GOT3 (cell line): Measurements from ENCODE around the gene MORN1.

ENCODE experiments used
- DNase-seq: peaks from one replicate; lab custom pipeline; 2025; ENCODE audit warnings: mixed read lengths; lab: John Stamatoyannopoulos, UW

MORN1 gene

GRCh38 chr1:2289607-2290006 lies 101.7 kb downstream of the MORN1 start:
- DNase-seq = no peak

DNA sequence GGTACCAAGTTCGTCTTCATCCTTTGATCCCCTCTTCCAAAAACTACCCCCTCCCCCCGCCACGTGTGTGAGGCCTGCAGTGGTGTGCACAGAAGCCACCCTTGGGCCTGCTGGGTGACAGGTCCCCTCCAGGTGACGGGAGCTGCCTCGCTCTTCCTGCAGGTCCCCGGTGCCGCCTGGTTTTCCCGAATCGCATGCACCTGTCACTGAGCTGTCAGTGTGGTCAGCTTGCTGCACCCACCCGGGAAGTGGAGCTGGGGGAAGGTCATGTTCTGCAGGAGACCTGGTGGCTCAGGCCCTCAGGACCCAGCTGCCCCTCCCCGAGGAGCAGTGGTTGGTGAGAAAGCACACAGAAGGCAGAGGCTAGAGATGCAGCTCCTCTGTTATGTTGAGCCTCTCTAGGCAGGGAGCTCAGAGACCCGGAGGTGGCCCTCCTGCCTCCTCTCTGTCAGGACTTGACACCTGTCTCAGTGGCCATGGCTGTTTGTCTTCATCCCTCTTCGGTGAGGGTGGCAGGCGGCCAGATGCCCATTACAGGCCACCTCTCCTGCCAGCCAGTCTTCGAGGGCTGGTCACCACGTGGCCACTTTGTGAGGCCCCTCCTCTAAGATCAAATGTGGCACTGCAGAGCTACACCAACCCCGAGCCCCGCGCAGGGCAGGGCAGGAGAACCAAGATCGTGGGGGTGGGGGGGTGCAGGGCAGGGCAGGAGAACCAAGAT lies 102.4 kb downstream of the MORN1 start:
- DNase-seq = no peak

- no peak for DNase-seq
These were observed 103.0 kb downstream of the MORN1 start for GRCh38 chr1:2288311-2288710.

GRCh38 chr1:2287649-2288048 lies 103.7 kb downstream of the MORN1 start:
- no peak for DNase-seq

DNA sequence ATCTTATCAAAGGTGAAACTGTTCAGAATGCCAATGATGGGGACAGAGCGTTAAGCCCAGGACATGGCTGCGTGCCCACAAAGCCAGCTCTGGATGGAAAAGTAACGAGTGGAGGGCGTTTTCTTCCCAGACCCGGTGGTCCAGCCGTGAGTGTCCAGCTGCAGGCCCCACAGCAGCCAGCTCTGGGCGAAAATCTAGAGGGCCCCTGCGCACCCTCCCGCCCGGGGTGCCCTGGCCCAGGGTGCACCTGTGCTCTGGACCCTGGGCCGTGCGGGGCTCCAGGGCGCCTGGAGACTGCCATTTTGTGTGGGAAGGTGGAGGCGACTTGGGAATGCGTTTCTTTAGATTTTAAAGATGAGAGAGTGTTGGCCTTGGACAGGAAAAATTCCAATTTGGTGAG lies 104.4 kb downstream of the MORN1 start:
- DNase-seq = no peak

DNA sequence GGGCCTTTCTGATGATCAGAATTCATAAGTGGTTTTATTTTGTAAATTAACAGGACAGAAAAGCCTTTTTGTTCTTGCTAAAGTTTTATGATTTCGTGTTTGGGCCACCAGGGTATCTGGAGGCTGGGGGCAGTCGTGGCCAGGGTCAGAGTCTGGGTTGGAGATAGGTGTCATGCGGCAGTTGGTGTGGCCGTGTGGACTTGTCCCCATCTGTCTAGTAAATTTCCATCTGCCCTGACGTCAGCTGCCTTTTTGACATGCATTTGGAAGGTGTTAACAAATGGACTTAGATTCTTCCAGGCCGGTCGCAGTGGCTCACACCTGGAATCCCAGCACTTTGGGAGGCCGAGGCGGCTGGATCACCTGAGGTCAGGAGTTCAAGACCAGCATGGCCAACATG lies 106.4 kb downstream of the MORN1 start:
- DNase-seq = no peak

- no peak for DNase-seq
These were observed 107.1 kb downstream of the MORN1 start for GRCh38 chr1:2283991-2284895.

DNA sequence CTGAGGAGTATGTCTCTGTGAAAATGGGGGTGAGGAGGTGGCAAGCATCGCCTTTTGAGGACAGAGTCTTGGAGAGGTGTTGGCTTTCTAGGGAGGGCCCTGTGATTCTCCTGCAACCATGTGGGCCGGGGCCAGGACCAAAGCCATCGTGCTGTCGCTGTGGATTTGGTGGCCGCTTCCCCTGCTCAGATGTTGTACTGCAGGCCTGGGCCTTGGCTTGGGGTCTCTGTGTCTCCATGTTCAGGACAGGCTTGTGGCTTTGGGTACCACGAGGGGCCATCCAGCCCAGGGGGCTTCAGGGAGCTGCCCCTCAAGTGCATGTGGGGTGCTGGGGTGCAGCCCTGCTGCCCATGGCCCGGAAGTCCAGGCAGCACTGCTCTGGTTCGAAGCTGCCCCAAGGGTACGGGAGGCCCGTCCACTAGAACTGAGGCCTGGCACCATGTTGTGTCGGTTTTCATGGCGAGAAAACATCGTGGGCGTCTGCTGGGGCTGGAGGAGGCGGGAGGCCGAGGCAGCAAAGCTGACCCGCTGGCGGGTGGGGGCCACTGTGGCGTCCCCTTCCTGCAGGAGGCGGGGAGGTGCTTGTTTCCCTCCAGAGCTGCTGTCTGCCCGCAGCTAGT lies 107.9 kb downstream of the MORN1 start:
- DNase-seq = no peak

DNA sequence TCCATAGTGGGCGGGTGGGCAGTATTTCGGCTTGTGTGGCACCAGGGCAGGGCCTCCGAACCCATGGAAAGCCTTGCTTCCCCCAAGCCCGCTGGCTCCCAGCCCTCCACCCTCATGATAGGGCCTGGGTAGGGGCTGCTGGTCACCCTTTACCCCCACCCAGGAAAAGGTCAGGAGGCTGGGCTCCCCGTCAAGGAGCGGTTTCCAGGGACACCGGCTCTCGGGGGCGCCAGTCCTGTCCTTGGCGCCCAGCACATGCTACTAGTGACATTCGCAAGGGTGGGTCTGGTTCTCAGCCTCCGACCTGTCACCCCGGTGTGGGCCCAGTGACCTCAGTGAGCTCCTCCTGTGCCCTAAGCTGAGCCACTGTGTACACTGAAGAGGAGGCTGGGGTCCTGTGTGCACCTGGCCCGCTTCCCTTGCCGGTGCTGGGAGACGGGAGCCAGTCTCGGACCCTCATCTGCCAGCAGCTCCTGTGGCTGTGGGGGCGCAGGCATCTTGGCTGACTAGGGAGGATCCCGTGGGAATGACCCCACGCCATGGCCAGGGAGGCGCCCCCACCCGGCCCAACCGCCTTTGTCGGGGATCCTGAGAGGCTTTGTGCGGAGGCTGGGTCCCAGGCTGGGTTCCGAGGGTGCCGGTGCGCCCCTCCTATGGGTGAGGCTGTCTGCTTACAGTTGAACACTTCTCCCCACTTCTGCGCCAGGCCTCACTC lies 108.6 kb downstream of the MORN1 start:
- DNase-seq = no peak

- DNase-seq = no peak
These were observed 111.5 kb downstream of the MORN1 start for GRCh38 chr1:2279817-2280216.

DNA sequence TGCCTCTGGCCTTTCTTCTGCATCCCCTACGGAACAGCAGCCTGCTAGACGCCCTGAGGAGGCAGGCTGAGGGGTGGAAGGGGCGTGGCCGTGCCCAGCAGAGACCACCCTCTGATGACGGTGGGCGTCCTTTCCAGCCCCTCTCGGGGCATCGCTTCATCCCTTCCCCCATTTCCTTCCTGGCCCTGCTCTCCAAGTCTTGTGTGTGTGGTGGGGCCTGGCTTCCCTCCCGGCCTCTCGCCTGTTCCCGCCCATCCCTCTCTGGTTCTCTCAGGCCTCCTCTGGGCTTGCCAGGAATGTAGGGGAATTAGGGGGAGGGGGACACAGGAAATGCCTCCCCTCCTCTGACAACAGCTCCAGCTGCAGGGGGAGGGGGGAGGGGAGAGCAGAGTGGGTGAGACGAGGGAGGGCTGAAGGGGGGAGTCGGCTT lies 112.1 kb downstream of the MORN1 start:
- no peak for DNase-seq

- DNase-seq = no peak
These were observed 112.7 kb downstream of the MORN1 start for GRCh38 chr1:2278591-2279209.

GRCh38 chr1:2277741-2278488 lies 113.4 kb downstream of the MORN1 start:
- no peak for DNase-seq

GRCh38 chr1:2276803-2277580 lies 114.4 kb downstream of the MORN1 start:
- no peak for DNase-seq

GRCh38 chr1:2275796-2276536 lies 115.4 kb downstream of the MORN1 start:
- DNase-seq = no peak

- no peak for DNase-seq
These were observed 116.4 kb downstream of the MORN1 start for GRCh38 chr1:2274929-2275475.

- DNase-seq = no peak
These were observed 117.0 kb downstream of the MORN1 start for GRCh38 chr1:2274231-2274928.

GRCh38 chr1:2273401-2274090 lies 117.8 kb downstream of the MORN1 start:
- DNase-seq = no peak
